ACHN (cell line): ENCODE measurements around the gene HNF4A.

ENCODE experiments used
- DNase-seq: peaks from one replicate; pipeline ENCODE4 v3.0.0-alpha.2; 2015
- in situ Hi-C: cut with HindIII; loops from 2 replicates; pipeline ENCODE4 v1.10.0; 2017; ENCODE audit warnings: low sequenced_read_pairs, low pct_ligation_motif_present, low pct_unique_long_range_greater_than_20kb

The HNF4A gene

DNA sequence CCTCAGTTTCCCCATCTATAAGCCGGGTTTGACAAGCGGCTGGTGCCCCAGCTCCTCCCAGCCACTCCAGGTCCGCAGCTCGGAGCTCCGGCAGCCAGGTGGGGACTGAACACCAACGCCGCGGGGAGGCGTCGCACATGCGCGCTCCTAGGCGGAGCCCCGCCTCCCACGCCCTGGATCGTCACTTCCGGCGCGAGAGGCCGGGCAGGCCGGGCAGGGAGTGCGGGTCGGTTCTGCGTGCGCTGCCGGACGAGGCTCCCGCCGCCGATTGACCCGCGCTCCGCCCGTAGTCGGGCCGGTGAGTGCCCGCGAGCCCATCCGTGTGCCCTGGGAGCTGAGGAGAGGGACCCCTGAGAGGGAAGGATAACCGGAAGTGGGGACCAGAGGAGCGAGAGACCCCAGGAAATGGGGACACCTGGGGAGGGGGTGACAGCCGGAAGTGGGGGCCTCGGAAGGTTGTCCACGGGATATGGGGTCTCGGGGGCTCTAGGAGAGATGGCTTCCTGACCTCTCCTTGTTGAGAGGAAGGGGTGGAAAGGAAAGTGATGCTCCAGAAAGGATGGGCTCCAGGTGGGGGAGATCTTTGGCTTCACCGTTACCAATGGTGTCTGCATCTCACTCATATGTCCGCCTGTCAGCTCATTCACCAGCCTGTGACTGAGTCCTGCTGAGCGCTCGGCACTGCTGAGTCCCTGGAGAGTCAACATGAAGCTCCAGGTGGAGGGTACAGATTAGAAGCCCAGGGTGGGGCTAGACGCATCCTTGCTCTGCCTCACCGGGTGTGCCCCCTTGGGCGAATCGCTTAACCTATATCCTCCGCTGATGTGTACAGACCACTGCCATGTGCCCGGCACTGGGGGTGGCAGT lies 120.4 kb downstream of the HNF4A start, which contains the start of gene TTPAL:
Gene TTPAL, plus strand, starts transcription at position 181 of the 867 bp plus-strand sequence. CDS start 4,126 bp downstream, outside the sequence.
- in situ Hi-C loops, result no loop called here
- DNase-seq, result peak; percentile 86

GRCh38 chr20:44477151-44477550 lies 121.7 kb downstream of the HNF4A start:
- in situ Hi-C loops, result no loop called here
- DNase-seq, result no peak

DNA sequence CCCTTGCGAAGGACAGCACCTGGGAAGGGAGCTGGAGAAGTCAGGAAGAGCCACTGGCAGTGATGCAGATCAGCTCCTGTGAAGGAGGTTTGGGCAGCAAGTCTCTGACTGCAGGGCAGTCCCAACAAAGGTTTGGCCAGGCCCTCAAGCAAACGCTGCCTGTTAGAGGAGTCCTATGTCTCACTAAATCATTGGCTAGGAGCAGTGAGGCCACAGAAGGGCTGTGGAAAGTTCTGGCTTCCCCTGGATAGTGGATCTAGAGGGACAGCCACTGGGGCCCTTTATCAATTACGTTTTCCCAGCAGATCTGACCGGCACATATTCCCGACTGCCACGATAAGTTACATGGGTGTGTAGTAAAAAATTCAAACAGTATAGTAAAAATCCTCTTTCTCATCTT lies 122.7 kb downstream of the HNF4A start:
- in situ Hi-C loops, result no loop called here
- no peak for DNase-seq

DNA sequence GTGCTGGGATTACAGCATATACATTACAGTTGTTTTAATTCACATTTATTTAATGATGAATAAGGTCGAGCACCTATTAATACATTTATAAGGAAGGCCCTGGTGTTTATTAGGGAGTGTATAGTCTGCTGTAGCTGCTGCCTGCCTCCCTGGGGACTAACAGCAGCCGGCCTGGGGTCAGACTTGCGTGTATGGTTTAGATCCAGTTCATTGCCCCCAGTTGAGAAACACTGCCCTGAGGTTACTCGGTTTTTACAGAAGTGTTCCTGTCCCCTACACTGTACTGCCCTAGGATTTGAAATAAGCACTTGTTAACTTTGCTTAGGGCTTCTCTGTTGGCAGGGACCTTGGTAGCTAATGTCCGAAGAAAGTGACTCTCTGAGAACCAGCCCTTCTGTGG lies 124.1 kb downstream of the HNF4A start:
- DNase-seq, result no peak
- in situ Hi-C loops, result no loop called here

- in situ Hi-C loops, result no loop called here
- DNase-seq, result no peak
Observed at GRCh38 chr20:44480097-44480496, 124.6 kb downstream of the HNF4A start.

- DNase-seq, result no peak
- in situ Hi-C loops, result no loop called here
Observed at GRCh38 chr20:44481719-44482416, 126.4 kb downstream of the HNF4A start.

- no peak for DNase-seq
- in situ Hi-C loops, result no loop called here
Observed at GRCh38 chr20:44483112-44483511, 127.6 kb downstream of the HNF4A start.
